ENCODE results near the gene SOX8.

Gene SOX8

DNA sequence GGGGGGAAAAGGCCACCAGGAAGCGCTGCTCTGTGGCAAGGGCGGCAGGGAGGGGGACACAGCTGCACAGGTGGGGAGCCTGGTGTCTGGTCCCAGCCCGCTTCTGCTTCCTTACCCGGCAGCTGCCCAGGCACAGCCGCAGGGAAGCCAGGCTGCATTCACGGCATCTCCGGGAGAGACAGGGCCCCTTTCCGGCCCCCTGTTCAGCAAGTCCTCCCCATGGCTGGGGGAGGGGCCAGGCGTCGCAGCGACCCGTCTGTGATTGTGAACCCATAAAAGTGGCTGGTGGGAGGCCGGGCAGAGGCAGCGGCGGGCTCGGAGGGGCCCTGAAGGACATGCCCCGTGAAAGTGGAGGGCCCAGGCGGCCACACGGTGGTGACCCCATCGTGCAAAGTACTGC lies 28.7 kb downstream of the SOX8 start:
- ChIA-PET CTCF (no interaction called here), POLR2A (interaction anchor here (0.7 kb wide), 1 partner anchor 10 kb away, joined by 7 read pairs; no protein-coding TSS in a partner anchor)
- TF ChIP-seq, protein P1, sequence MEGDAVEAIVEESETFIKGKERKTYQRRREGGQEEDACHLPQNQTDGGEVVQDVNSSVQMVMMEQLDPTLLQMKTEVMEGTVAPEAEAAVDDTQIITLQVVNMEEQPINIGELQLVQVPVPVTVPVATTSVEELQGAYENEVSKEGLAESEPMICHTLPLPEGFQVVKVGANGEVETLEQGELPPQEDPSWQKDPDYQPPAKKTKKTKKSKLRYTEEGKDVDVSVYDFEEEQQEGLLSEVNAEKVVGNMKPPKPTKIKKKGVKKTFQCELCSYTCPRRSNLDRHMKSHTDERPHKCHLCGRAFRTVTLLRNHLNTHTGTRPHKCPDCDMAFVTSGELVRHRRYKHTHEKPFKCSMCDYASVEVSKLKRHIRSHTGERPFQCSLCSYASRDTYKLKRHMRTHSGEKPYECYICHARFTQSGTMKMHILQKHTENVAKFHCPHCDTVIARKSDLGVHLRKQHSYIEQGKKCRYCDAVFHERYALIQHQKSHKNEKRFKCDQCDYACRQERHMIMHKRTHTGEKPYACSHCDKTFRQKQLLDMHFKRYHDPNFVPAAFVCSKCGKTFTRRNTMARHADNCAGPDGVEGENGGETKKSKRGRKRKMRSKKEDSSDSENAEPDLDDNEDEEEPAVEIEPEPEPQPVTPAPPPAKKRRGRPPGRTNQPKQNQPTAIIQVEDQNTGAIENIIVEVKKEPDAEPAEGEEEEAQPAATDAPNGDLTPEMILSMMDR (IDR thresholded peaks at IDR 0.05; ENCODE audit: control extremely low read depth, extremely low read depth, low read depth, missing control alignments), result no peak
- no peak for DNase-seq (ENCODE audit: extremely low spot score)

DNA sequence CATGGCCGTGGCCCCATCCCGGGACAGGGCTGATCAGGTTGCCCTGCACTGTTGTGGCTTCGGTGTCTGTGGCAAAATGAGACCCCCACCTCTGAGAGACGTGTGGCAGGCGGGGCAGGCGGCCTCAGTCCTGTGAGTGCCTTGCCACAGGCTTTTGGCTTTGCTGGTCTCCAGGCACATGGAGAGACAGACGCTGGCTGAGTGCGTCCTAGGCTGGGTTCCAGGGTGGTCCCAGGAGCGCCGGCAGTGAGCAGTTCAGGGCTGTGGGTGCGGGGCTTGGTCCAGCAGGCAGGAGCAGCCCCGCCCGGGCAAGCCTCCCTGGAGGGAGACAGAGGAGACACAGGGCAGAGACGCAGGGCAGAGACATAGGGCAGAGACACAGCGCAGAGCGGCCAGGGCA lies 29.2 kb downstream of the SOX8 start:
- POLR2A ChIA-PET, result no interaction called here

DNA sequence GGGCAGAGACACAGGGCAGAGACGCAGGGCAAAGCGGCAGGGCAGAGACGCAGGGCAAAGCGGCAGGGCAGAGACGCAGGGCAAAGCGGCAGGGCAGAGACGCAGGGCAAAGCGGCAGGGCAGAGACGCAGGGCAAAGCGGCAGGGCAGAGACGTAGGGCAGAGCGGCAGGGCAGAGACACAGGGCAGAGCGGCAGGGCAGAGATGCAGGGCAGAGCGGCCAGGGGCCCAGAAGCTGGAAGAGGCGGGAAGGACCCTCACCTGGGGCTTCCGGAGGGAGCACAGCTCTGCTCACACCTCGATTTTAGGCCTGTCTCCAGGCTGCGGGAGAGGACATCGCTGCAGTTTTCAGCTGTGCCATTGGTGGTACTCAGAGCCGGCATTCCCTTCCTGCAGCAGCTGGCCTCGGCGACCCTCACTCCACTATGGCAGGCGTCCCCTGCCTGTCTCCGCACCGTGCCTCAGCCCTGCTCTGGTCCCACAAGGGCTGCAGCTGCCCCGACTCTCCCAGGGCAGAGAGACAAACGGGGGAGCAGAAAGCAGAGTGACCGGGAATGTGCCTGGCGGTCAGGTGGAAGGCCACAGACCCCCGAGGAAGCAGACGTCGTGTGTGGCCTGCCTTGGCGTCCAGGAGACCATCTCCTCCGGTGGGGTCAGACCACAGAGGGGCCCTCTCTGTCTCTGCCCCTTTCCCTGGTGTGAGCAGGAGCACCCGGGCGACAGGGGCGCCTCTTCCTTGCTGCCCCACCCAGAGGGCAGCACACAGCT lies 29.9 kb downstream of the SOX8 start:
- CTCF ChIA-PET, result no interaction called here
- POLR2A ChIA-PET, result no interaction called here
- TF ChIP-seq, protein P1 (IDR thresholded peaks at IDR 0.05; ENCODE audit: control extremely low read depth, extremely low read depth, low read depth, missing control alignments), result no peak
- DNase-seq (ENCODE audit: extremely low spot score), result no peak

More for the DNA sequence above, 29.2 kb downstream of the SOX8 start:
- no peak for DNase-seq (ENCODE audit: extremely low spot score)
- CTCF ChIA-PET, result no interaction called here
- TF ChIP-seq, protein P1 (IDR thresholded peaks at IDR 0.05; ENCODE audit: control extremely low read depth, extremely low read depth, low read depth, missing control alignments), result no peak

DNA sequence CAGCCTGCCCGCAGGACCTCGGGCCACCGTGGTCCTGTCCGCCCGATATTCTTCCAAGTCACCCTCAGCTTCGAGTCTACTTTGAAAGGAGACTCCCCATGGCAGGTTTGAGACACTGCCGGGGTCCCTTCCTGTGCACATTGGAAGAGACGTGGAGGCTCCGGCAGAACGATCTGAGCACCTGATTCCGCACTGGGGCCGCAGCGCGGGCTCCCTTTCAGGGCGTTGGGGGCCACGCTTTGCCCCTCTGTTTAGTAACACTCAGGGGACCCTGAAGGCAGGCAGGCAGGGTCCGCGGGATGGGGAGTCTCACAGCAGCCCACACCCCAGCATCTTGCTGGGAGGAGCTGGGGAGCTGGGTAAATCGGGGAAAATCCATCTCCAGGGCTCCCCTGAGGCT lies 30.6 kb downstream of the SOX8 start:
- TF ChIP-seq, protein P1 (IDR thresholded peaks at IDR 0.05; ENCODE audit: control extremely low read depth, extremely low read depth, low read depth, missing control alignments), result no peak
- no peak for DNase-seq (ENCODE audit: extremely low spot score)
- CTCF ChIA-PET, result no interaction called here
- POLR2A ChIA-PET, result no interaction called here

DNA sequence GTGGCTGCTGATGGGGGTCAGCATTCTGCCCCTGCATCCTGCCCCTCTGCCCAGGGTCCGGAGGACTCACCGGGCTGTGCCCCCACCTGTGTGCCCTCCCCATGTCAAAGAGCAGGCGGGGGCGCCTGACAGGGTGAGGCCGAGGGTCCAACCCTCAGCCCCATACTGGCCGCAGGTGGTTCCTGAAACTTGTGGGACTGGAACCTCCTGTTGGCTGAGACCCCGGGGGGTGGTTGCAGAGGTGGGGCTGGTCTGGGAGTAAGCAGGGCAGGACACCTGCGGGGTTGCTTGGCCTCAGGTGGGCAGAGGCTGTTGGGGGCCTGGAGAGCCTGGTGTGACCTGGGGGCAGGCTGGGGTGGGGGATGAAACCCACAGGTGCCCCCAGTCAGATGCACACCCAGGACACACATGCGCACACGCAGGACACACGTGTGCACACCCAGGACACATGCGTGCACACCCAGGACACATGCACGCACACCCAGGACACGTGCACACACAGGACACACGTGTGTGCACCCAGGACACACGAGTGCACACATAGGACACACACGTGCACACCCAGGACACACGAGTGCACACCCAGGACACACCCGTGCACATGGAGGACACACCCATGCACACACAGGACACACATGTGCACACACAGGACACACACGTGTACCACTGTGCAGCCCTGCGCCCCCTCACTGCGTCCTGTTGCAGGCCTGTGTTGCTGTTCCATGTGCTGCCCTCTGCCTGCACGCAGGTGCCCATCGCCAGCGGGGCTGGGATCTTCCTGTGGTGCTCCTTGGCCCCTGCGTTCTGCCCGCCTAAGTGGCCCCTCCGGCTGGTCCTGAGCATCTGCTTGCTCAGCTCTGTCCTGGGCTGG lies 31.4 kb downstream of the SOX8 start:
- CTCF ChIA-PET, result no interaction called here

DNA sequence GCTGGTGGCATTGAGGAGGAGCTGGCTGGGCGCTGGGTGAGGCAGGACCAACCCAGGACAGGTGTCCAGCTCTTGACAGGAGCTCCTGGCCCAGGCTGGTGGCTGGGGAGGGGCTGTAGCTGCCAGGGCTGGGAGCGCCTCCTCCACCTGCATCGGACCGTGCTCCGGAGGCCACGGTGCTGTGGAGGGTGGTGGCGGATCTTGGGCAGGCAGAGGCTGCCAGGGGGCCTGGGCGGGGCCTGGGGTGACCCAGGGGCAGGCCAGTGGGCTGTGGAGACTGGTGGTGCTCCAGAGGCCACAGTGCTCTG lies 32.0 kb downstream of the SOX8 start:
- ChIA-PET CTCF (no interaction called here), POLR2A (no interaction called here)
- no peak for DNase-seq (ENCODE audit: extremely low spot score)
- TF ChIP-seq, protein P1 (IDR thresholded peaks at IDR 0.05; ENCODE audit: control extremely low read depth, extremely low read depth, low read depth, missing control alignments), result no peak

More for the DNA sequence above, 31.4 kb downstream of the SOX8 start:
- DNase-seq (ENCODE audit: extremely low spot score), result no peak
- POLR2A ChIA-PET, result no interaction called here
- TF ChIP-seq, protein P1 (IDR thresholded peaks at IDR 0.05; ENCODE audit: control extremely low read depth, extremely low read depth, low read depth, missing control alignments), result no peak

All from GM10248 (cell line).